Measurements from ENCODE around the gene MTCL1.

DNA sequence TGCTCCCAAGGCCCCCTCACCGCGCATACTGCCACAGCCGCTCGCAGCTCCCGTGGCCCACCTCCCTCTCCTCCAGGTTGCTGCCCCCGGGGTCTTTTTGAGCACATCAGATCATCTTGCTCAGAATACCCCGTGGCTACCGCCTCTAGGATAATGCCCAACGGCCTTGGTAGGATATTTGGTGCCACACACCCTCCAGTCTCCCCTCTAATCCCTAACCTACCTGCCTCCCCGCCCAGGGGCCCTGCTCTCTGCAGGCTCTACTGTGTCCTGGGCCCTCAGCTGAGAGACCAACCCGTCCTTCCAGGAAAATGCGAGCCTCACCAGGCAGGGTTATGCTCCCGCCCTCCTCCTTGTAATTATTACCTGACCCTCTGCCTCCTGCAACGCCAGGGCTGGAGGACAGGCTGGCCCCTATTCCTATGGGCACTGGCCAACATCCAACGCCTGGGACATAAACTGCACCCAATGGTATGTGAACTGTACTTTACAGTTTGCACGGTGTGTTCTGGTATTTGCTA, 1.5 kb upstream of the MTCL1 start:
- TF ChIP-seq SUZ12 (IDR thresholded peaks at IDR 0.05), result no peak
- TF ChIP-seq TARDBP (IDR thresholded peaks at IDR 0.05), result no peak
- TF ChIP-seq SP1 (IDR thresholded peaks at IDR 0.05), result no peak
- no peak for TF ChIP-seq FOXM1 (IDR thresholded peaks at IDR 0.05; ENCODE audit: borderline replicate concordance)
